ENCODE measurements around the gene NDUFB4. TPM values are rescaled to one million over a fixed set of nuclear protein-coding genes. Genes with fewer than 3 reads are reported as not detected.

Gene NDUFB4
- total RNA-seq, 3 donors from 2014 or later = 142 to 182 (median 157) TPM

DNA sequence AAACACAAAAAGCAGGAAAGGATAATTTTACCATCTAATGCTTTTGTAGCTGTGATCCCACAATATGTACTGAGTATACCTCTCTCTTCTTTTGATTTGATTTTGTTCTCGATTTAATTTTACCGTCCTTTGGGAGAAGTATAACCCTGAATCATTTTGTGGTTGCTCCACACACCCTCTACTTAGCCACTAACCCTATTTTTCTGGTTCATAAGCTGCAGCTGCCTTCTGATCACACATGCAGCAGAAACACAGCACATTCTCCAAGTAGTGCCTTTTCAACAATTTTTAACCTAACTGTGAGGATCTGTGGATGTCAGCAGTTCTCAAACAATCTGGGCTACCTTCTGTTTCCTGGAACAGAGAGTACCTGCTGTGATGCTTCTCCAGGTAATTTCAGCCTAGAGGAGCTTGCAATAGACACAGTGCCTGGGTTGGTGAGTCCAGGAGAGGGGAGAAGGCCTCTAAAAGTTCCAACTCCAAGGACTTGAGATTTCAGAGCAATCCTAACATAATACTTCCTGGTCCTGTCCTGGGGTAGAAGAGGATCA lies 45.6 kb downstream of the NDUFB4 start:
- DNase-seq (no peak), ATAC-seq (no peak)
- no peaks in the 10 kb centered on the region for H3K4me1 ChIP-seq (ENCODE audit: low read depth)
- TF ChIP-seq, protein P1, sequence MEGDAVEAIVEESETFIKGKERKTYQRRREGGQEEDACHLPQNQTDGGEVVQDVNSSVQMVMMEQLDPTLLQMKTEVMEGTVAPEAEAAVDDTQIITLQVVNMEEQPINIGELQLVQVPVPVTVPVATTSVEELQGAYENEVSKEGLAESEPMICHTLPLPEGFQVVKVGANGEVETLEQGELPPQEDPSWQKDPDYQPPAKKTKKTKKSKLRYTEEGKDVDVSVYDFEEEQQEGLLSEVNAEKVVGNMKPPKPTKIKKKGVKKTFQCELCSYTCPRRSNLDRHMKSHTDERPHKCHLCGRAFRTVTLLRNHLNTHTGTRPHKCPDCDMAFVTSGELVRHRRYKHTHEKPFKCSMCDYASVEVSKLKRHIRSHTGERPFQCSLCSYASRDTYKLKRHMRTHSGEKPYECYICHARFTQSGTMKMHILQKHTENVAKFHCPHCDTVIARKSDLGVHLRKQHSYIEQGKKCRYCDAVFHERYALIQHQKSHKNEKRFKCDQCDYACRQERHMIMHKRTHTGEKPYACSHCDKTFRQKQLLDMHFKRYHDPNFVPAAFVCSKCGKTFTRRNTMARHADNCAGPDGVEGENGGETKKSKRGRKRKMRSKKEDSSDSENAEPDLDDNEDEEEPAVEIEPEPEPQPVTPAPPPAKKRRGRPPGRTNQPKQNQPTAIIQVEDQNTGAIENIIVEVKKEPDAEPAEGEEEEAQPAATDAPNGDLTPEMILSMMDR (IDR thresholded peaks at IDR 0.05) = no peak
- intact Hi-C loops (cut with DNase I, micrococcal nuclease) = no loop called here
- no peaks in the 10 kb centered on the region for H3K36me3 ChIP-seq (ENCODE audit: low read depth)
- no peaks in the 10 kb centered on the region for H3K9me3 ChIP-seq
- no peak overlapping the region for H3K4me3 ChIP-seq

DNA sequence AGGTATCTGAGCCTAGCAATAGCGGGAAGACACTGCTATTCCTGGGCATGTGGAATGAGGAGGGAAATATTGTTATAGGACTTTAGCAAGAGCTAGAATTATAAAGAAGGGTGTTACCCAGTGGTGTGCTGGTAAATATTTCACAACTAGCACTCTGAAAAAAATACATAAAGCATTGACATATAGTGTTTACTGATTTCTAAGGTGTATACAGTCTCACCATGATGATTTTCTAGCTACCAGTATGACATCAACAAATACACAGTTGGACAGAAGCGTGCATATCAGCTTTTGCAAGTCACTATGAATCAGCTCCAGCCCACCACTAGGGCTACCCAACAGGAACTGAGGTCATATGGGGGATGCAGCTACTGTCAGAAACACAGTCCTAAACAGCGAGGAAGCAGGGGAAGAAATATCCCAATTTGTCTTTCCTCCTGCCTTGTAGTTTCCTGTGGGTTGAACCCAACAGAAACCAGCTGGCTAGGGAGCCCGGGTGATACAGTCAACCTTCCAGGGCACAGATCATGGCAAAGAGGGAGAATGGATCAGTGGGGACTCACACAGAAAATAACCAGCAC lies 46.3 kb downstream of the NDUFB4 start:
- ATAC-seq = no peak

DNA sequence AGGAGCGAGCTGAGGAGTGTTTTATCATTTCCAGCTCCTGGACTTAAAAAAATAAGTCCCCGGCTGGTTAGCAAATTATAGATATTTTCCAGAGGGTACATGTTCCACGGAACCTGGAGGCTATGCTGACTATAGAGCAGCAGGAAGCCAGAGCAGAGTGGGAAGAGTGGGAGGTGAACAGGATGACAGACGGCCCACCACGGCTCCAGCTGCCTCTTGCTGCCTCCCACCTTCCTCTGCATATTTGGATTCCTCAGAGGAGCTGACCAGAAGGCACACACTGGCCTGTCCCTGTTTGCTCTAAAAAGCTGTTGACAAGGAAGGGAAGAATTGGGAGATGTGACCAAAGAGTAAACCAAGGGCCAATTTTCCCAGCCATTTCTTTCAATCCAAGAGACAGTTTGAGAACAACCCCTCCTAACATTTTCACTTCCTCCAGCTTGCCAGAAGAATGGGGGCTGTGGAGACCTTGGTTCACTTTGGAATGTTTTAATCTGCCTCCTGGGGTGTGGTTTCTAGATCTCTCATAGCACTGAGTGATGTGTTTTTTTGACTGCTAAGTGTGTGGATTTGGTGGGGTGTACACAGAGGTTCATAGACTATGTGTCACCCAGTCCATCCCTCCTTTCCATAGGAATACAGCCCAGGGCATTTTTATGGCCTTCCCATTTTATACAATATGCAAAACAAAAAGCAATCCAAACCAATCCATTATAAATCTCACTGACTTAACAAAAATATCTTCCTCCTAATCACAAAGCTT lies 49.1 kb downstream of the NDUFB4 start:
- TF ChIP-seq, protein P1 (IDR thresholded peaks at IDR 0.05) = no peak
- H3K36me3 ChIP-seq (ENCODE audit: low read depth) = no peaks in the 10 kb centered on the region
- DNase-seq (no peak), ATAC-seq (no peak)
- H3K4me3 ChIP-seq = no peak overlapping the region
- H3K9me3 ChIP-seq = no peaks in the 10 kb centered on the region
- H3K4me1 ChIP-seq (ENCODE audit: low read depth) = no peaks in the 10 kb centered on the region
- intact Hi-C loops (cut with DNase I, micrococcal nuclease) = no loop called here

More for the DNA sequence above, 46.3 kb downstream of the NDUFB4 start:
- intact Hi-C loops (cut with DNase I, micrococcal nuclease) = no loop called here
- TF ChIP-seq, protein P1 (IDR thresholded peaks at IDR 0.05) = no peak
- Histone ChIP-seq H3K4me1 (ENCODE audit: low read depth) (no peaks in the 10 kb centered on the region), H3K36me3 (ENCODE audit: low read depth) (no peaks in the 10 kb centered on the region), H3K4me3 (no peak overlapping the region), H3K9me3 (no peaks in the 10 kb centered on the region)
- DNase-seq = no peak

DNA sequence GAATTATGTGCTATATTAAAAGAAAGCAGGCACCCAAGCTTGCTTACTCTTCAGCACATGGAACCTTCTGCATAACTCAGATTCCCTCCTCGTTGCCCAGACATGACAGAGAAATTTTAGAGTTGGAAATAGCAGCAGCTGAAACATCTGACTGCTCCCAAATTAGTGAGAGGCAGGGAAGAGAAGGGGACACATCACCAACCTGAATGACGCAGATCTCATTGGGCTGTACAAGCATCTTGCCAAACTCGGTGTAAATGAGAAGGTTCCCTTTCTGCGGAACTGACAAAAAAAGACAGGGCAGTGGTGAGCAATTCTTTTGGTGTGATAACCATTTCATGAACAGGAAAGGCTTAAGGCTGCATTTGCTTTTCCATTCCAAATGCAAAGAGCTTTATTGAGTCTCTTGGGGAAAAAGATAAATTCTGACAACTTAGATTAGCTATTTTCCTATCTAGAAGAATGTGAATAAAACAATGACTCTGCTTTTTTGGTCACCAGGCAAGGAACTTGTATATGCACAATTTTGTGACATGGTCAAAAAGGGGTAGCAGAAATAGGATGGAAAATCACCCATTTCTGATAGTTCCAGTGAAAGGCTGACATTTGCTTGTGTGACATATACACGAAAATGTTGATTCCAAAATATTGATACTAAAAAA lies 50.8 kb downstream of the NDUFB4 start:
- Histone ChIP-seq H3K36me3 (ENCODE audit: low read depth) (no peaks in the 10 kb centered on the region), H3K4me1 (ENCODE audit: low read depth) (no peaks in the 10 kb centered on the region), H3K9me3 (no peaks in the 10 kb centered on the region), H3K4me3 (no peak overlapping the region)
- no peak for ATAC-seq
- intact Hi-C loops (cut with DNase I, micrococcal nuclease) = no loop called here
- TF ChIP-seq, protein P1 (IDR thresholded peaks at IDR 0.05) = no peak
- no peak for DNase-seq

DNA sequence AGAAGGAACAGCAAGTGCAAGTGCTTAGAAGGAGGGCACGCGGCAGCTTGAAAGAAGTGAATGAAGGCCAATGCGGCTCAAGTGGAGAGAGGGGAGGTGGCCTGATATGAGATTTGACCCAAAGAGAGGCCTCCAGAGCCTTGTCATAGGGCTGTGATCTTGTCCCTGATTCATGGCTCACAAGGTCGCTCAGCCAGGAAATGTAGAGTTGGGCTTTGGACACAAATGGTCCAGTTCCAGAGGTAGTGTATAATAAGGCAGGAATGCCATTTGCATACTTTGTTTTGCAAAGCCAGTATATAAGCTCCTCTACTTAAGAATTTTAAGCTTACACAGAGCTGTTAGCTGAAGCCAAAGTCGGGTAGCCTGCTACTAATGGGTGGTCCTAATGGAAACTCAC lies 52.2 kb downstream of the NDUFB4 start:
- Histone ChIP-seq H3K9me3 (no peaks in the 10 kb centered on the region), H3K36me3 (ENCODE audit: low read depth) (no peaks in the 10 kb centered on the region), H3K4me1 (ENCODE audit: low read depth) (no peaks in the 10 kb centered on the region), H3K4me3 (no peak overlapping the region)
- DNase-seq (no peak), ATAC-seq (no peak)
- intact Hi-C loops (cut with DNase I, micrococcal nuclease) = no loop called here
- TF ChIP-seq, protein P1 (IDR thresholded peaks at IDR 0.05) = no peak

Data from mucosa of descending colon (tissue), 3 donors.